ENCODE data around the gene SYNGR2.
"Not testable (repeated sequence)": the region's sequence is repeated elsewhere in the genome, so short reads cannot be mapped to it uniquely, and the experiment has no call there.

Gene SYNGR2

DNA sequence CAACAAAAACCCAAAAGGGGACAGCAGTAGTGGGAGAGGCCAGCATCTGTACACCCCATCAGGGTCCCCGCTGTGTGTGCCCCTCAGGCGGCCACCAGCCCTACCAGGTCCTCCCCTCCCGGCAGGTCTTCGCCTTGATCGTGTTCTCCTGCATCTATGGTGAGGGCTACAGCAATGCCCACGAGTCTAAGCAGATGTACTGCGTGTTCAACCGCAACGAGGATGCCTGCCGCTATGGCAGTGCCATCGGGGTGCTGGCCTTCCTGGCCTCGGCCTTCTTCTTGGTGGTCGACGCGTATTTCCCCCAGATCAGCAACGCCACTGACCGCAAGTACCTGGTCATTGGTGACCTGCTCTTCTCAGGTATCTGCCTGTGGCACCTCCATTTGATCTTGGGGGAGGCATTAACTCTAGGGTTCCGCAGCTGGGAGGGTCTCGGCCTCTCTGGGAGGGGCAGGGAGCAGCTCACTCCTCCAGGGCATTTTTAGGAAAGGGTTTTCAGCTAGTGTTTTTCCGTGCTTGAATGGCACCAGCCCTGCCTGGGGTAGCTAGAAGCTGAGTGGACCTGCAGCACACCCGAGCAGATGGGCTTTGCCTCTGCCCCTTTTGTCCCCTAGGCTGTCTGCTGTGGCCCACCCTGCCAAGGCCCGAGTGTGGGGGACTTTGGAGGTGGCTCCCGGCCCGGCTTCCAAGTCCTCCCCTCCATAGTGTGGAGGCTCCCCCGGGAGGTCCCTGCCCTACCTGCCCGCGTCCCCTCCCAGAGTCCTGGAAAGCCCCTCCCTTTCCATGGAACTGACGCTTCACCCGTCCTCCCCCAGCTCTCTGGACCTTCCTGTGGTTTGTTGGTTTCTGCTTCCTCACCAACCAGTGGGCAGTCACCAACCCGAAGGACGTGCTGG lies 2.6 kb downstream of the SYNGR2 start:
- Histone ChIP-seq H3K27ac (replicated peaks) (no peak overlapping the region), H3K4me3 (replicated peaks; ENCODE audit: insufficient read depth, low read length) (no peak overlapping the region), H3K27me3 (ENCODE audit: insufficient read depth, poor library complexity, severe bottlenecking) (no peaks in the 10 kb centered on the region)
- no peak for DNase-seq (ENCODE audit: low read depth in 1 of 2, low spot score in 1 of 2)
- TF ChIP-seq, protein P1, sequence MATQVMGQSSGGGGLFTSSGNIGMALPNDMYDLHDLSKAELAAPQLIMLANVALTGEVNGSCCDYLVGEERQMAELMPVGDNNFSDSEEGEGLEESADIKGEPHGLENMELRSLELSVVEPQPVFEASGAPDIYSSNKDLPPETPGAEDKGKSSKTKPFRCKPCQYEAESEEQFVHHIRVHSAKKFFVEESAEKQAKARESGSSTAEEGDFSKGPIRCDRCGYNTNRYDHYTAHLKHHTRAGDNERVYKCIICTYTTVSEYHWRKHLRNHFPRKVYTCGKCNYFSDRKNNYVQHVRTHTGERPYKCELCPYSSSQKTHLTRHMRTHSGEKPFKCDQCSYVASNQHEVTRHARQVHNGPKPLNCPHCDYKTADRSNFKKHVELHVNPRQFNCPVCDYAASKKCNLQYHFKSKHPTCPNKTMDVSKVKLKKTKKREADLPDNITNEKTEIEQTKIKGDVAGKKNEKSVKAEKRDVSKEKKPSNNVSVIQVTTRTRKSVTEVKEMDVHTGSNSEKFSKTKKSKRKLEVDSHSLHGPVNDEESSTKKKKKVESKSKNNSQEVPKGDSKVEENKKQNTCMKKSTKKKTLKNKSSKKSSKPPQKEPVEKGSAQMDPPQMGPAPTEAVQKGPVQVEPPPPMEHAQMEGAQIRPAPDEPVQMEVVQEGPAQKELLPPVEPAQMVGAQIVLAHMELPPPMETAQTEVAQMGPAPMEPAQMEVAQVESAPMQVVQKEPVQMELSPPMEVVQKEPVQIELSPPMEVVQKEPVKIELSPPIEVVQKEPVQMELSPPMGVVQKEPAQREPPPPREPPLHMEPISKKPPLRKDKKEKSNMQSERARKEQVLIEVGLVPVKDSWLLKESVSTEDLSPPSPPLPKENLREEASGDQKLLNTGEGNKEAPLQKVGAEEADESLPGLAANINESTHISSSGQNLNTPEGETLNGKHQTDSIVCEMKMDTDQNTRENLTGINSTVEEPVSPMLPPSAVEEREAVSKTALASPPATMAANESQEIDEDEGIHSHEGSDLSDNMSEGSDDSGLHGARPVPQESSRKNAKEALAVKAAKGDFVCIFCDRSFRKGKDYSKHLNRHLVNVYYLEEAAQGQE (IDR thresholded peaks at IDR 0.05; ENCODE audit: insufficient replicate concordance, low read depth), result no peak
- TF ChIP-seq GABPA (IDR thresholded peaks at IDR 0.05; ENCODE audit: low read depth) (no peak), POLR2AphosphoS5 (IDR thresholded peaks at IDR 0.05; ENCODE audit: low read depth) (no peak), SPI1 (IDR thresholded peaks at IDR 0.05; ENCODE audit: borderline replicate concordance, low read depth) (no peak)

GRCh38 chr17:78171591-78172248 lies 3.3 kb downstream of the SYNGR2 start:
- H3K27me3 ChIP-seq (ENCODE audit: insufficient read depth, poor library complexity, severe bottlenecking); H3K4me3 ChIP-seq (replicated peaks; ENCODE audit: insufficient read depth, low read length); DNase-seq (ENCODE audit: low read depth in 1 of 2, low spot score in 1 of 2): not testable (repeated sequence)
- peak overlapping the region; percentile 32 for H3K27ac ChIP-seq (replicated peaks)

- Histone ChIP-seq H3K4me3 (replicated peaks; ENCODE audit: insufficient read depth, low read length) (no peak overlapping the region), H3K27ac (replicated peaks) (peak overlapping the region; percentile 32), H3K27me3 (ENCODE audit: insufficient read depth, poor library complexity, severe bottlenecking) (no peaks in the 10 kb centered on the region)
- DNase-seq (ENCODE audit: low read depth in 1 of 2, low spot score in 1 of 2), result peak in 1 of 2 experiments; percentile 75
- TF ChIP-seq GABPA (IDR thresholded peaks at IDR 0.05; ENCODE audit: low read depth) (no peak), SPI1 (IDR thresholded peaks at IDR 0.05; ENCODE audit: borderline replicate concordance, low read depth) (peak; percentile 89; the same call in 1 of the 2 replicates)
- TF ChIP-seq, protein P1 (IDR thresholded peaks at IDR 0.05; ENCODE audit: insufficient replicate concordance, low read depth), result no peak
- TF ChIP-seq, protein P2, sequence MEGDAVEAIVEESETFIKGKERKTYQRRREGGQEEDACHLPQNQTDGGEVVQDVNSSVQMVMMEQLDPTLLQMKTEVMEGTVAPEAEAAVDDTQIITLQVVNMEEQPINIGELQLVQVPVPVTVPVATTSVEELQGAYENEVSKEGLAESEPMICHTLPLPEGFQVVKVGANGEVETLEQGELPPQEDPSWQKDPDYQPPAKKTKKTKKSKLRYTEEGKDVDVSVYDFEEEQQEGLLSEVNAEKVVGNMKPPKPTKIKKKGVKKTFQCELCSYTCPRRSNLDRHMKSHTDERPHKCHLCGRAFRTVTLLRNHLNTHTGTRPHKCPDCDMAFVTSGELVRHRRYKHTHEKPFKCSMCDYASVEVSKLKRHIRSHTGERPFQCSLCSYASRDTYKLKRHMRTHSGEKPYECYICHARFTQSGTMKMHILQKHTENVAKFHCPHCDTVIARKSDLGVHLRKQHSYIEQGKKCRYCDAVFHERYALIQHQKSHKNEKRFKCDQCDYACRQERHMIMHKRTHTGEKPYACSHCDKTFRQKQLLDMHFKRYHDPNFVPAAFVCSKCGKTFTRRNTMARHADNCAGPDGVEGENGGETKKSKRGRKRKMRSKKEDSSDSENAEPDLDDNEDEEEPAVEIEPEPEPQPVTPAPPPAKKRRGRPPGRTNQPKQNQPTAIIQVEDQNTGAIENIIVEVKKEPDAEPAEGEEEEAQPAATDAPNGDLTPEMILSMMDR (IDR thresholded peaks at IDR 0.05; ENCODE audit: insufficient read depth, low read length), result no peak
Measured at GRCh38 chr17:78172249-78173051, 4.1 kb downstream of the SYNGR2 start.

DNA sequence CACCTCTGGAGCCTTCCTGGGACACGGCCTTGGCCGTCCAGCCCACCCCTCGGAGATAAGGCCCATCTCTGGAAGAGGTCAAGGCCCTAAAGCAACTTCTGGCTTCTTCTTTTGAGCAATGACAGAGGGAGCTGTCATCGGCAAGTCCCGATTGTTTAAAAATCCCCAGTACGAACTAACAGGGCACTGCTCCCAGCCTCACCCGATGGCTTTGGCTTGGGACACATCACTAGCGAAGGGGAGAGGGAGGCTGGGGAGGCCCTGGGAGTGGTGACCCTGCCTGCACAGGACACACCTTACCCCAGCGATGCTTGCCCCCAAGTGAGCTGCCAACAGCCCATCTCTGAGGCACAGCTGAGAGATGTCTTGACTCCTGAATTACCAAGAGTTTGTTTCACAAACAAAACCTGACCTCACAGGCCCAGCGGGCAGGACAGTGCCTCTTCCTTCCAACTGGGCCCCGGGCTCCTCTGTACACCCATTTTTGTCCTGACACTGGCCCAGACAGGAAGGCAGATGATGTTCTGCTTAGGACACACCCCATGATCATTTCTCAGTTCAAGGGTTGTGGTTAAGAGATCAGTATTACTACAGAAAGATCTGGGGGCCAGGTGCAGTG lies 4.8 kb downstream of the SYNGR2 start:
- H3K27me3 ChIP-seq (ENCODE audit: insufficient read depth, poor library complexity, severe bottlenecking), result no peaks in the 10 kb centered on the region
- peak overlapping the region; percentile 32 for H3K27ac ChIP-seq (replicated peaks)
- DNase-seq (ENCODE audit: low read depth in 1 of 2, low spot score in 1 of 2), result no peak
- no peak for TF ChIP-seq SPI1 (IDR thresholded peaks at IDR 0.05; ENCODE audit: borderline replicate concordance, low read depth)
- TF ChIP-seq GABPA (IDR thresholded peaks at IDR 0.05; ENCODE audit: low read depth), result no peak
- peak; percentile 12; the same call in 1 of the 2 replicates for TF ChIP-seq POLR2AphosphoS5 (IDR thresholded peaks at IDR 0.05; ENCODE audit: low read depth)
- TF ChIP-seq, protein P1 (IDR thresholded peaks at IDR 0.05; ENCODE audit: insufficient replicate concordance, low read depth), result no peak
- TF ChIP-seq, protein P2 (IDR thresholded peaks at IDR 0.05; ENCODE audit: insufficient read depth, low read length), result no peak
- no peak overlapping the region for H3K4me3 ChIP-seq (replicated peaks; ENCODE audit: insufficient read depth, low read length)
